Activated CD4-positive, alpha-beta memory T cell treated with anti-CD3 and anti-CD28 coated beads, Interleukin-2, amount 10 ng/mL, durations not matched to agents 7 days and 5 days (primary cell): Measurements from ENCODE around the gene SNX17. TPM values are rescaled to one million over a fixed set of nuclear protein-coding genes. Genes with fewer than 3 reads are reported as not detected.
"Not testable (repeated sequence)": the region's sequence is repeated elsewhere in the genome, so short reads cannot be mapped to it uniquely, and the experiment has no call there.

Experiments used
- CTCF ChIA-PET: fragments of 350-600 bp; sonication (Branson Sonifier 250); formaldehyde crosslinking; loops from one replicate; lab custom pipeline; 2021; ENCODE audit warnings: antibody characterized with exemption, inconsistent platforms; lab: Charles Lee
- POLR2A ChIA-PET: fragments of 350-600 bp; sonication (Branson Sonifier 250); formaldehyde crosslinking; loops from one replicate; lab custom pipeline; 2021; ENCODE audit warnings: antibody characterized with exemption; lab: Charles Lee
- DNase-seq: peaks from one replicate; pipeline ENCODE4 v3.0.0-alpha.2; 2020
- H3K27ac Mint-ChIP-seq: one replicate; pipeline ENCODE4 v1.8.0; 2021; ENCODE audit warnings: mild to moderate bottlenecking, mixed read lengths
- H3K27me3 Mint-ChIP-seq: one replicate; pipeline ENCODE4 v1.8.0; 2021; ENCODE audit warnings: mixed read lengths
- H3K36me3 Mint-ChIP-seq: one replicate; pipeline ENCODE4 v1.8.0; 2021; ENCODE audit warnings: low read depth, mixed read lengths
- H3K4me1 Mint-ChIP-seq: one replicate; pipeline ENCODE4 v1.8.0; 2021; ENCODE audit warnings: mixed read lengths
- H3K4me3 Mint-ChIP-seq: one replicate; pipeline ENCODE4 v1.8.0; 2021; ENCODE audit warnings: mild to moderate bottlenecking, mixed read lengths
- H3K9me3 Mint-ChIP-seq: one replicate; pipeline ENCODE4 v1.8.0; 2021; ENCODE audit warnings: mixed read lengths
- total RNA-seq, 2 experiments: library from RNA; stranded (reverse); gene quantifications; one replicate each; pipeline ENCODE4 v1.2.3, GENCODE V29; 2021

The SNX17 gene
- total RNA-seq, 2 experiments from 2014 or later: 116 to 123 TPM

DNA sequence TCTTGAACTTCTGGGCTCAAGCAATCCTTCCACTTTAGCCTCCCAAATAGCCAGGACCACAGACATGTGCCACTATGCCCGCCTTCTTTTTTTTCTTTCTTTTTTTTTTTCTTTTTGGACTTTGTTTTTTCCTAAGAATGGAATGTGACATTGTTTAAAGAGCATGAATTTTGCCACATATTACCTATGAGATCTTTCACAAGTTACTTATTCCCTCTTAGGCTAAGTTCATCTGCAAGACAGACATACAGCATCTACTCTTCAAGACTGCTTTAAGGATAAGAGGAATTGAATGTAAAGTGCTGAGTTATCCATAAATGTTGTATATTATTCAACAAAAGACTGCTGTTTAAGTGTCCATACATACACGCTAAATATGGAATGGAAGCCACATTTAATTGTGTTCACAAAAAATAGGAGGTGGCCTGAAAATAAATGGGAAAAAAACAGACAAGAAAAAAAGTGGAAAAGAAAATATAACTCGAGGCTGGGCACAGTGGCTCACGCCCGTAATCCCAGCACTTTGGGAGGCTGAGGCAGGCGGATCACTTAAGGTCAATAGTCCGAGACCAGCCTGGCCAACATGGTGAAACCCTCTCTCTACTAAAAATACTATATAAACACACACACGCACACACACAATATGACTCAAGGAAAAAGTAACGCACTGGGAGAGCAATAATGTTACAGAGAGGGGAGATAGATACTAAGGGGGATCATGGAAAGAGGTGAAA, 42.2 kb downstream of the SNX17 start:
- no peak for DNase-seq
- H3K9me3 Mint-ChIP-seq: no peaks in the 10 kb centered on the region
- H3K4me3 Mint-ChIP-seq: no peak overlapping the region
- H3K27me3 Mint-ChIP-seq: peaks cover 5% of the 10 kb centered on the region
- ChIA-PET POLR2A (no interaction called here), CTCF (no interaction called here)
- H3K36me3 Mint-ChIP-seq: peaks cover 11% of the 10 kb centered on the region
- H3K27ac Mint-ChIP-seq: no peak overlapping the region
- H3K4me1 Mint-ChIP-seq: peaks cover 23% of the 10 kb centered on the region

DNA sequence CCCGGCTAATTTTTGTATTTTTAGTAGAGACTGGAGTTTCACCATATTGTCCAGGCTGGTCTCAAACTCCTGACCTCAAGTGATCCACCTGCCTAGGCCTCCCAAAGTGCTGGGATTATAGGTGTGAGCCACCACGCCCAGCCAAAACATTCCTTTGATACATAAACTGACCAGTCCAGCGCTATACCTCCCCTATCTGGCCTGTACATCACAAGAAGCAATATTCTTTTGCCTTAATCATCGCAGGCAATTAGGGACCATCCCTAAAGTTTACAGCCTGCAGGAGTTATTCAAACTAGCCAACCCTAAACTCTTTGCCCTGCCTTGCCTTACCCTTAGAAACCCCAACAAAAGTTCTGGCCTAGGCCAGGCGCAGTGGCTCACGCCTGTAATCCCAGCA, 45.7 kb downstream of the SNX17 start:
- H3K4me1 Mint-ChIP-seq: peaks cover 8% of the 10 kb centered on the region
- no peak overlapping the region for H3K27ac Mint-ChIP-seq
- no peak overlapping the region for H3K4me3 Mint-ChIP-seq
- H3K36me3 Mint-ChIP-seq: peaks cover 2% of the 10 kb centered on the region
- POLR2A ChIA-PET: no interaction called here
- DNase-seq: no peak
- no peaks in the 10 kb centered on the region for H3K9me3 Mint-ChIP-seq
- peaks cover 5% of the 10 kb centered on the region for H3K27me3 Mint-ChIP-seq
- CTCF ChIA-PET: no interaction called here

DNA sequence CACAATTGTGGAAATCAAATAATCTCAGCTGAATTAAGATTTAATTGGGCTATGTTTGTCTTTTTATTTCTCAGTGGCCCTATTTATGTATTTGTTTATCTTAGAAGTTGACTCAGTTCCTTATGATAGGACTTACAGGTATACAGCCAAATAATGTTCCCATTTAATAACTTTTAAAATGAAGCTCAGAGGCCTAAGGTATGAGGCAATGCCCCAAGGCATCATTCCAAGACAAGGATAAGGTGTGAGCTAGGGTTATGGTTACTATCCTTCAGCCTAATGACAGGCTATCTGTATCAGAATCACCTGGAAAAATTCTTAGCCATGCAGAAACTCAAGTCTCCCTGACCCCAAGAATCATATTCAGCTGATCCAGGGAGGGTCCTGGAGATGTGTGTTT, 50.6 kb downstream of the SNX17 start:
- ChIA-PET CTCF (interaction anchor here (1.7 kb wide), 1 partner anchor 10 kb away, joined by 4 read pairs; no protein-coding TSS in a partner anchor), POLR2A (interaction anchor here (0.7 to 2.2 kb wide), 3 partner anchors 10 to 12 kb away, joined by 3 to 6 read pairs (median 6); partner anchors contain the start of gene PPM1G)
- H3K36me3 Mint-ChIP-seq: no peaks in the 10 kb centered on the region

GRCh38 chr2:27421660-27422250, 51.3 kb downstream of the SNX17 start:
- no peak for DNase-seq
- no peak overlapping the region for H3K4me3 Mint-ChIP-seq
- no peak overlapping the region for H3K27ac Mint-ChIP-seq
- no peaks in the 10 kb centered on the region for H3K9me3 Mint-ChIP-seq
- peaks cover 2% of the 10 kb centered on the region for H3K27me3 Mint-ChIP-seq
- POLR2A ChIA-PET: interaction anchor here (0.7 to 1.5 kb wide), 2 partner anchors 10 to 13 kb away, joined by 3 to 6 read pairs; partner anchors contain the start of gene PPM1G
- CTCF ChIA-PET: interaction anchor here (1.7 kb wide), 1 partner anchor 9 kb away, joined by 4 read pairs; no protein-coding TSS in a partner anchor
- H3K4me1 Mint-ChIP-seq: peaks cover 2% of the 10 kb centered on the region
- H3K36me3 Mint-ChIP-seq: no peaks in the 10 kb centered on the region

More for the DNA sequence above, 50.6 kb downstream of the SNX17 start:
- H3K27me3 Mint-ChIP-seq: peaks cover 2% of the 10 kb centered on the region
- no peaks in the 10 kb centered on the region for H3K4me1 Mint-ChIP-seq
- H3K9me3 Mint-ChIP-seq: no peaks in the 10 kb centered on the region
- no peak for DNase-seq
- H3K4me3 Mint-ChIP-seq: no peak overlapping the region
- H3K27ac Mint-ChIP-seq: no peak overlapping the region

DNA sequence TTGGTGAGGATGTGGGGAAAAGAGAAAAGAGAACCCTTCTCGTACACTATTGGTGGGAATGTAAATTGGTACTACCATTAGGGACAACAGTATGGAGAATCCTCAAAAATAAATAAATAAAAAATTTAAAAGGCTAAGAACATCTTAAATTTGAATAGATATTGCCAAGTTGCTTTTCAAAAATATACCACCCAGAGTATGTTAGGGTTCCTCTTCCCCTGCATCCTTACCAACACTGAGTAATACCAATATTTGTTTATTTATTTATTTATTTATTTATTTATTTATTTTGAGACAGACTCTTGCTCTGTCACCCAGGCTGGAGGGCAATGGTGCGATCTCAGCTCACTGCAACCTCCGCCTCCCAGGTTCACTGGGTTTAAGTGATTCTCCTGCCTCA, 52.5 kb downstream of the SNX17 start:
- Mint-ChIP-seq H3K4me3 (no peak overlapping the region), H3K27ac (no peak overlapping the region), H3K27me3 (peaks cover 2% of the 10 kb centered on the region), H3K4me1 (peaks cover 7% of the 10 kb centered on the region), H3K36me3 (no peaks in the 10 kb centered on the region), H3K9me3 (no peaks in the 10 kb centered on the region)
- ChIA-PET POLR2A (interaction anchor here (10.1 kb wide), 1 partner anchor 14 kb away, joined by 155 read pairs; the partner anchor contains the start of gene PPM1G), CTCF (no interaction called here)
- no peak for DNase-seq

DNA sequence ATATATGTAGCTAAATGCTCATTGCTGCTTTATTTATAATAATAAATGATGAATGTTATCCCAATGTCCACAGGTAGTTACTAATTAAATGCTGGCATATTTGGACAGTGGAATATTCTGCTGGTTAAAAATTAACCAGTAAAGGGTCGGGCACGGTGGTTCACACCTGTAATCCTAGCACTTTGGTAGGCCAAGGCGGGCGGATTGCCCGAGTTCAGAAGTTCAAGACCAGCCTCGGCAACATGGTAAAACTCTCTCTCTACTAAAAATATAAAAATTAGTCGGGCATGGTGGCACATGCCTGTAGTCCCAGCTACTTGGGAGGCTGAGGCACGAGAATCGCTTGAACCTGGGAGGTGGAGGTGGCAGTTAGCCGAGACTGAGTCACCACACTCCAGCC, 54.6 kb downstream of the SNX17 start:
- POLR2A ChIA-PET: interaction anchor here (10.1 kb wide), 1 partner anchor 16 kb away, joined by 155 read pairs; the partner anchor contains the start of gene PPM1G
- H3K4me1 Mint-ChIP-seq: peaks cover 14% of the 10 kb centered on the region
- H3K9me3 Mint-ChIP-seq, DNase-seq, CTCF ChIA-PET, H3K4me3 Mint-ChIP-seq, H3K36me3 Mint-ChIP-seq, H3K27me3 Mint-ChIP-seq, H3K27ac Mint-ChIP-seq: not testable (repeated sequence)

Other genes with a start within 250 kb of the SNX17 start
- gene ABHD1, start 246.8 kb upstream of the SNX17 start, total RNA-seq: under 1 TPM; 0.13 to 0.20 TPM
- 10 to 100 TPM; 67.4 to 72.7 TPM for gene PREB, start 236.0 kb upstream of the SNX17 start, total RNA-seq
- gene PRR30, start 231.2 kb upstream of the SNX17 start, total RNA-seq: not detected
- not detected for gene TCF23, start 221.6 kb upstream of the SNX17 start, total RNA-seq
- 10 to 100 TPM; 94.9 to 97.8 TPM for gene ATRAID, start 158.6 kb upstream of the SNX17 start, total RNA-seq
- 10 to 100 TPM; 20.8 to 23.6 TPM for gene SLC5A6, start 158.3 kb upstream of the SNX17 start, total RNA-seq
- gene CAD, start 153.2 kb upstream of the SNX17 start, total RNA-seq: 10 to 100 TPM; 39.7 TPM
- under 1 TPM; 0.45 TPM for gene SLC30A3, start 107.6 kb upstream of the SNX17 start, total RNA-seq
- not detected for gene DNAJC5G, start 95.2 kb upstream of the SNX17 start, total RNA-seq
- under 1 TPM in 1 of 2 experiments, not detected in 1; 0.13 TPM for gene TRIM54, start 88.2 kb upstream of the SNX17 start, total RNA-seq
- 1 to 10 TPM; 2.2 to 3.0 TPM for gene UCN, start 62.2 kb upstream of the SNX17 start, total RNA-seq
- gene MPV17, start 47.5 kb upstream of the SNX17 start, total RNA-seq: 10 to 100 TPM; 83.3 to 83.9 TPM
- 10 to 100 TPM; 49.0 to 49.1 TPM for gene GTF3C2, start 13.9 kb upstream of the SNX17 start, total RNA-seq
- gene EIF2B4, start 278 bp upstream of the SNX17 start, total RNA-seq: 10 to 100 TPM; 34.1 to 36.9 TPM
- 10 to 100 TPM; 15.6 to 16.7 TPM for gene ZNF513, start 10.1 kb downstream of the SNX17 start, total RNA-seq
- 100 to 1,000 TPM; 119 to 122 TPM for gene PPM1G, start 39.0 kb downstream of the SNX17 start, total RNA-seq
- gene NRBP1, start 58.0 kb downstream of the SNX17 start, total RNA-seq: 100 to 1,000 TPM; 103 to 104 TPM
- gene KRTCAP3, start 71.8 kb downstream of the SNX17 start, total RNA-seq: 10 to 100 TPM in 1 of 2 experiments, 1 to 10 TPM in 1; 7.5 to 10.1 TPM
- 1 to 10 TPM; 7.9 to 9.9 TPM for gene IFT172, start 119.1 kb downstream of the SNX17 start, total RNA-seq
- not detected for gene FNDC4, start 124.6 kb downstream of the SNX17 start, total RNA-seq
- gene GCKR, start 126.2 kb downstream of the SNX17 start, total RNA-seq: not detected
- 10 to 100 TPM; 31.4 to 34.0 TPM for gene ZNF512, start 212.4 kb downstream of the SNX17 start, total RNA-seq